SK-N-DZ (cell line): Measurements from ENCODE around the gene PXDN.

Source experiments
- DNase-seq: peaks from one replicate; pipeline ENCODE4 v3.0.0-alpha.2; 2015; ENCODE audit warnings: low spot score

PXDN gene

GRCh38 chr2:1649103-1650084 lies 94.9 kb downstream of the PXDN start:
- DNase-seq: no peak

DNA sequence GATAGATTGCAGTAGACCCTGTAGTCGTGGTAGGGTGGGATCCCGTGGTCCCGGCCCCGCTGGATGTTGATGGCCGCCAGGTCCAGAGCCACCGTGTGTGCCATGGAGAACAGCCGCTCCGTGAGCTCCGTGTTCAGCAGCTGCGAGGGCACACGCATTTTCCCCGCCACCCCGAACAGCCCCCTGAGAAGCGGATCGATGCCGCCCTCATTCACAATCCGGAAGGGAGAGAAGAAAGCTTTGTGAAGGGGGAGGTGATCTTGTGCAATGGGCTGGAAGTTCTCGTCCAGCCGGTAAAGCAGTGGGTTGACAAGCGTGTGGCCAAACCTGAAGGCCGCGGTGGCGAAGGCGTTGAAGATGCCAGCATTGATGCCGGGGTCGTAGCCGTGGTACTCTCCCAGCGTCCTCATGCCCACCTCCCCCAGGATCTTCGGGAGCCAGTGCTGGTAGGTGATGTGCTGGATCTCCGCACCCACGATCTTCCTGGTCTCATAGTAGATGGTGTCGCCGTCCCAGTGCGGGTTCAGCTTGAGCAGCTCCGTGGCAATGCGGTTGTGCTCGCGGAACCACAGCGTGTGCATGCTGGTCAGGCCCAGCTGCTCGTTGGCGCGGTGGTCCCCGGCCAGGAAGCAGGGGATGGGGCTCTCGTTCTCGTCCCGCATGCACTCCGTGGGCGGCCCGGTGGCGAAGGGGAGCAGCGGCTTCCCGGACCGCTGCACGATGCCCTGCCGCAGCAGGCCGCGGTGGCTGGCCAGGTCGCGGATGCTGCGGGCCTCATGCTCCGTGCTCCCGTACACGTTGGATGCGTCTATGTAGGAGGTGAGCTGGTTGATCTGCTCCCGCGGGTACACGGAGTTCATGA lies 95.8 kb downstream of the PXDN start:
- DNase-seq: no peak

GRCh38 chr2:1647417-1648240 lies 96.7 kb downstream of the PXDN start:
- DNase-seq: no peak

- DNase-seq: no peak
Observed at GRCh38 chr2:1645761-1646476, 98.4 kb downstream of the PXDN start.

- no peak for DNase-seq
Observed at GRCh38 chr2:1644427-1644826, 99.9 kb downstream of the PXDN start.

DNA sequence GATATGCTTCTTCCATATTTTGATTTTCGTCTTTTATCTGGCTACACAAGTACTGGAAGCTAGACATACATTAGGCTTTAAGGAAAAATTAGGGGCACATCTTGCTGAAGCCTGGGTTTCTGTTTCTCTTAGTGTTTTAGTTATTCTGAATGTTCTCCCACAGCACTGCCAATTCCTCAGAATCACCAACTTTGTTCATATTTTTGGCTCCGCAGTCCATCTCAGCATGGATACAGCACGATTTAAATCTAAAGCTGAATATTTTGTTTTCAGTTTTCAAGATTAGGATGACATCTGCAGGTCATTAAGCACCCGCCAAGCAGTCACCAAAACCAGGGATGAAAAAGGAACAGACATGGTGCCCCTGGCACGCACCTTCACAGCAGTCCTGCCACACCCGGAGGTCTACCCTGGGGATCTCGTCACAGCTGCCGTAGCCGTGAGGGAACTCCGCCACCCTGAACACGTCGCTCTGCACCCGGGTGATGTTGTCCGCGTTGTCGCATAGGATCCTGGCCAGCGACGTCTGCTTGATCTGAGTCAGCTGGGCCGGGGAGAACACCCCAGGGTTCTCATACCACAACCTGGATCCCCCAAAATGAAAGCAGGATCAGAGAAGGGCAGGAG lies 101.2 kb downstream of the PXDN start:
- DNase-seq: no peak

- no peak for DNase-seq
Observed at GRCh38 chr2:1642066-1642861, 102.1 kb downstream of the PXDN start.

GRCh38 chr2:1641523-1641922 lies 102.8 kb downstream of the PXDN start:
- DNase-seq: no peak

DNA sequence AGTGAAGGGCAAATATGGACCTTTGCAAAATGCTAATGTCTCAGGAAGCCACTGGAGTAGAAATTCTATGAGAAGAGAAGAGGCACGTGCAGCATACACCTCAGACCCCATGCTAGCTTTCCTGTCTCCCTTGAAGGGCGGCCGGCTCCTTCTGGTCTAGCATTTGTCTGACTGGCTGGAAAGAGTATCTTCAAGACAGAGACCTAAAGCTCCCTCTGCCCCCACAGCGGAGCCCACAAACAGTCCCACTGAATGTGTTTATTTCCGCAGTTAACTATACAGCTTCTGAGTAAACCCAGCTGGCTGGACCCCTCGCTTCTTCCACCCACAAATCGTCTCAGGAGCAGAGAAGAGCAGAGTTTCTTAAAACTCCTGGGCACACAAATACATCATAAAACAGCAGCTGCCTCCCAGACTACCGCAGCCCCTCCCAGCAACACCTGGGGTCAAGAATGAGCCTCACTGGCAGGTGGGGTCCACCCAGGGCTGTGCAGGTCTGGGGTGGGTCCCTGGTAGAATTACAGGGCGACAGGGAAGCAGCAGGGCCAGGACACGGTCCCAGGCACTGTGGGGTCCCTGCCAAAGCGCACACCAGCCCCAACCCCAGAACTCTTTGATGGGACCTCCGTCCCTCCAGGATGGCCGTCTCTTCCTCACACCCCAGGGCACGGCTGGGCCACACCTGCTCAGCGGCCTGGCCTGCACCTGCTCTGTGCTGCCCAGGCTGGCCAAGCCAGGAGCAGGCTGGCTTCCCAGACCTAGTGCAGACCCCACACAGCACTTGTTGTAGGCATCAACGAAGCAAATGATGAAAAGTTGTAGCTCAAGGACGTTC lies 103.8 kb downstream of the PXDN start:
- no peak for DNase-seq

DNA sequence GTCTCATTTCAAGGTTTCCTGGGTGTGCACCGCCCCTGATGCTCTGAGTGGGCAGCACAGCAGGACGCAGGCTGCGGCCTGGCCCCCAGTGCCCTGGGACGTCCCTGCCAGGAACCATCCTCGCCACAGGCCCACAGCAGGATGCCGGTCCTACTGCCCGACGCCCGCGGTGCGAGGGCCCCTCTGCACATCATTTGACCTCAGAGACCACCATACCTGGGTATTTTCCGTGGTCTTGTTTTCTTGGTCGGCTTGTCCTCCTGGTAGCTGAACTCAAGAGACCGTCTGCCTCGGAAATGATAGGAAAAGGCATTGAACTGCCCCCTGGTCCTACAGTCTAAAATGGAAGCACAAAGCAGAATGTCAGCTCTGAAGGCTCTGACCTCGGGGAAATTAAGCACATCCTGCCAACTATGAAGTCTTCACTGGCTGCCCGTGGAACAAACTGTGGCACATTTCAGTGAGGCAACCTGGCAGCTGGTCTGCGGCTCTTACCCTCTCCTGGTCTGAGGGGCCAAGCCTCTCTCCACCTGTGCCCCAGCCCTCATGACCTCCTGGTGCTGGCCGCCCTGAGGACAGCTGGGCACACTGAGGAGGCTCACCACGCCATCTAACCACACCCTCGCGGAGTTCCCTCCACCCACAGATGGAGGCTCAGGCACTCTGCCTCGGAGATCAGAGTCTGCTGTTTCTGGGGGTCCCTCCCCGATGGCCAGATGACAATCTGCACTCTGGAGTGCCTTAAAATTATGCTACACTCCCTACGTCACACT lies 105.0 kb downstream of the PXDN start:
- DNase-seq: no peak

DNA sequence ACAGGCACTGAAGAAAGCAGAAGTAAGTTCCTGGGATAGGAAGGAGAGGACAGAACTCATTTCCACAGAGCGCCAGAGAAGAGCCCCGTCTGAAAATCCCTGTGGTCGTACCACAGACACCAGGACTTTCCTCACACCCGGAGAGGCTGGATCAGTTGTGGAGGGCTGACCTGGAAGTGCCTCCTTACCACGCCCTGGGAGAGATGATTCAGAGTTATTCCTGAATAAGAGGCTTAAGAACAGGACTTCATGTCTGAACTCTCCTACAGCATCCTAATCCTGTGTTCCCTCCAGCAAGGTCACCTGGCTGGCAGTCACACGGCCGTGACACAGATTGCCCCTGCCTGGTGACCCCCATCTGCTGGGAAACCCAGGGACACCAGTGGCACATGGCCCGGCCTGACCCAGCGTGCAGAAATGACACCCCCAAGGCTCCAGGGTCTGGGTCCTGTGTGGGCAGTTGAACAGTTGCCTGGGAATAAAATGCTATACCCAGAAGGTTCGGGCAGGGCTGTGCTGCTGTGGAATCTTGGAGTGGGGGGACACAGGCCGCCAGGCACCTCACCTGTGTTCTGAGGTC lies 105.9 kb downstream of the PXDN start:
- DNase-seq: no peak

GRCh38 chr2:1636791-1637415 lies 107.4 kb downstream of the PXDN start:
- no peak for DNase-seq

DNA sequence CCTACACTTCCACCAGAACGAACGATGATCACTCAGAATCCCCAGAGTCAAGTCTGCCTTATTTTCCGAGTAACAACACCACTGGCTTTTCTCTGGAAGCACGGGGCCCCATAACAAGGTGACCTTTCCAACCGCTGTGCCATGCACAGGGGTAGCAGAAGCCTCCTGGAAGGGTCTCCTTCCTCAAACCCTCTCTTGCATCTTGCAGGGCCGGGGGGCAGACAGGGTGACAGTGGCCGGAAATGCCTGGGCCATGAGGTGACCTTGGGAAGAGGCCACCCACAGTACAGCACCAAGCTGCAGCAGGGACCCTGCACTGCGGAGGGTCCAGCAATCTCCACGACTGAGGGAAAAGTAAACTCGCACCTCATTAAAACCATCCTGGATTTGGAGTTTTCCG lies 108.5 kb downstream of the PXDN start:
- DNase-seq: no peak

- no peak for DNase-seq
Observed at GRCh38 chr2:1634681-1635341, 109.5 kb downstream of the PXDN start.

DNA sequence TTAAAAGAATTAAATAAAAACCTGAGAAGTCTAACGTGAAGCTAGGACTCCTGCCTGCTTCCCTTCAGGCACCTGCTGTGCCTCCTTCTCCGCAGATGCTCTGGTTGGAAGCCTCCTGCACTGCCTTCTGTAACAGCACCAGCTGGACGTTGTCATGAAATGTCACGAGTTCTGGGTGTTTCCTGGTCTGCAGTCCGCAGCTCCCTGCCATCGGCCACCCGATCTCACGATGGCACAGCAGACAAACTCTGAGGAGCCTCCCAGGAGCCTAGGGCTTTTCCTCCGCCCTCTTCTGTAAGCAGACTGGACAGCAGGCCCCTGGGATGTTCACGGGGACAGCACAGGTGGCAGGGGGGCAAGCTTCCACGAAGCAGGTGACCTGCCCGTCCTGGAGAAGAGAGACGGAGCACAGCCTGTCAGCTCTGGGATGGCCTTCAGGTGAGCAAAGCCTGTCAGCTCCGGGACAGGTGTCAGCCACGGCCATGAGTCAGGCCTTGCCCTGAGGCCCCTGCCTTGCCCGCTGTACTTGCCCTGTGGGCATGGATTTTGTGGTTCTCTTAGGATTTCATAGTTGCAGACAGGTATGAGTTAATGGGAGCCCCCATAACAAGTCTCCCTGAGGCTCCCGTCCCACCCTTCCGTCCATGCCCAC lies 110.3 kb downstream of the PXDN start:
- no peak for DNase-seq

GRCh38 chr2:1633092-1633671 lies 111.1 kb downstream of the PXDN start:
- no peak for DNase-seq
